Activated T-cell treated with anti-CD3 and anti-CD28 coated beads, Interleukin-2, amount 50 U/mL, for 4 hours (primary cell): ENCODE data around the gene BCL3. TPM values are rescaled to one million over a fixed set of nuclear protein-coding genes. Genes with fewer than 3 reads are reported as not detected.

Experiments used
- ATAC-seq, 2 donors: fragments of 200-7000 bp; cut with Tn5 transposase; one replicate each; pipeline ENCODE4 v1.10.0; 2021
- DNase-seq: peaks from one replicate; pipeline ENCODE4 v3.0.0-alpha.2; 2020
- H3K27me3 Mint-ChIP-seq: one replicate; pipeline ENCODE4 v1.8.0; 2021; ENCODE audit warnings: low read depth, mixed read lengths
- H3K36me3 Mint-ChIP-seq: one replicate; pipeline ENCODE4 v1.8.0; 2022; ENCODE audit warnings: mixed read lengths; ENCODE audit not compliant: insufficient read depth
- H3K4me1 Mint-ChIP-seq: one replicate; pipeline ENCODE4 v1.8.0; 2021; ENCODE audit warnings: low read depth, mixed read lengths
- H3K4me3 Mint-ChIP-seq: one replicate; pipeline ENCODE4 v1.8.0; 2021; ENCODE audit warnings: mild to moderate bottlenecking, moderate library complexity, mixed read lengths
- H3K9me3 Mint-ChIP-seq: one replicate; pipeline ENCODE4 v1.8.0; 2021; ENCODE audit warnings: mixed read lengths
- total RNA-seq, 3 donors: library from RNA; stranded (reverse); gene quantifications; one replicate each; pipeline ENCODE4 v1.2.1, GENCODE V29; 2021

BCL3 gene
- total RNA-seq, 3 donors from 2014 or later, result 27.9 to 35.3 (median 34.6) TPM

- H3K4me1 Mint-ChIP-seq, result peaks cover 19% of the 10 kb centered on the region
- DNase-seq (no peak), ATAC-seq (no peak)
- H3K9me3 Mint-ChIP-seq, result no peaks in the 10 kb centered on the region
- no peaks in the 10 kb centered on the region for H3K27me3 Mint-ChIP-seq
- no peak overlapping the region for H3K4me3 Mint-ChIP-seq
- H3K36me3 Mint-ChIP-seq, result no peaks in the 10 kb centered on the region
Measured at GRCh38 chr19:44795398-44795987, 47.0 kb downstream of the BCL3 start.

- Mint-ChIP-seq H3K27me3 (no peaks in the 10 kb centered on the region), H3K36me3 (no peaks in the 10 kb centered on the region), H3K9me3 (no peaks in the 10 kb centered on the region), H3K4me3 (no peak overlapping the region), H3K4me1 (peaks cover 19% of the 10 kb centered on the region)
- DNase-seq (no peak), ATAC-seq (no peak)
Measured at GRCh38 chr19:44796701-44797115, 48.2 kb downstream of the BCL3 start.

GRCh38 chr19:44799627-44800346 is 51.3 kb downstream of the BCL3 start:
- H3K27me3 Mint-ChIP-seq, result no peaks in the 10 kb centered on the region
- DNase-seq (no peak), ATAC-seq (no peak)
- H3K36me3 Mint-ChIP-seq, result no peaks in the 10 kb centered on the region
- no peaks in the 10 kb centered on the region for H3K9me3 Mint-ChIP-seq
- H3K4me3 Mint-ChIP-seq, result no peak overlapping the region
- H3K4me1 Mint-ChIP-seq, result peaks cover 19% of the 10 kb centered on the region

- ATAC-seq, result peak; percentile 92 to 93
- DNase-seq, result peak; percentile 78
- Mint-ChIP-seq H3K4me1 (peaks cover 19% of the 10 kb centered on the region), H3K4me3 (no peak overlapping the region), H3K9me3 (no peaks in the 10 kb centered on the region), H3K27me3 (no peaks in the 10 kb centered on the region), H3K36me3 (no peaks in the 10 kb centered on the region)
Measured at GRCh38 chr19:44800461-44800860, 52.0 kb downstream of the BCL3 start.

- Mint-ChIP-seq H3K4me1 (peaks cover 1% of the 10 kb centered on the region), H3K36me3 (no peaks in the 10 kb centered on the region), H3K9me3 (no peaks in the 10 kb centered on the region), H3K4me3 (no peak overlapping the region), H3K27me3 (peaks cover 8% of the 10 kb centered on the region)
- ATAC-seq (no peak), DNase-seq (no peak)
Measured at GRCh38 chr19:44803442-44804428, 55.2 kb downstream of the BCL3 start.

GRCh38 chr19:44806291-44806690 is 57.8 kb downstream of the BCL3 start:
- no peak overlapping the region for H3K4me3 Mint-ChIP-seq
- no peak for DNase-seq
- no peaks in the 10 kb centered on the region for H3K9me3 Mint-ChIP-seq
- peaks cover 26% of the 10 kb centered on the region for H3K27me3 Mint-ChIP-seq
- H3K4me1 Mint-ChIP-seq, result peaks cover 3% of the 10 kb centered on the region
- no peaks in the 10 kb centered on the region for H3K36me3 Mint-ChIP-seq
- no peak for ATAC-seq

- Mint-ChIP-seq H3K27me3 (peaks cover 30% of the 10 kb centered on the region), H3K9me3 (no peaks in the 10 kb centered on the region), H3K36me3 (no peaks in the 10 kb centered on the region), H3K4me3 (no peak overlapping the region), H3K4me1 (peaks cover 3% of the 10 kb centered on the region)
- ATAC-seq, result peak in 1 of 2 donors; percentile 34
- no peak for DNase-seq
Measured at GRCh38 chr19:44807162-44807561, 58.7 kb downstream of the BCL3 start.

GRCh38 chr19:44807652-44808462 is 59.3 kb downstream of the BCL3 start:
- DNase-seq (no peak), ATAC-seq (no peak)
- Mint-ChIP-seq H3K4me3 (no peak overlapping the region), H3K36me3 (no peaks in the 10 kb centered on the region), H3K27me3 (peaks cover 30% of the 10 kb centered on the region), H3K4me1 (peaks cover 3% of the 10 kb centered on the region), H3K9me3 (no peaks in the 10 kb centered on the region)

GRCh38 chr19:44808463-44809371 is 60.2 kb downstream of the BCL3 start, which contains the start of gene BCAM:
TSS of gene BCAM (plus strand) at chr19:44809103. CDS start at chr19:44809125, 22 bp downstream.
- peak; percentile 58 to 61 for ATAC-seq
- H3K9me3 Mint-ChIP-seq, result no peaks in the 10 kb centered on the region
- peaks cover 32% of the 10 kb centered on the region for H3K27me3 Mint-ChIP-seq
- H3K4me1 Mint-ChIP-seq, result peaks cover 3% of the 10 kb centered on the region
- no peak within 1 kb of the TSS for H3K4me3 Mint-ChIP-seq
- H3K36me3 Mint-ChIP-seq, result no peaks in the 10 kb centered on the region
- no peak for DNase-seq

Other genes with a start within 250 kb of the BCL3 start
- 1 to 10 TPM; 6.5 to 9.3 (median 7.4) TPM for gene ZNF180, start 248.2 kb upstream of the BCL3 start, total RNA-seq
- gene CEACAM20, start 219.0 kb upstream of the BCL3 start, total RNA-seq, result not detected
- gene IGSF23, start 135.1 kb upstream of the BCL3 start, total RNA-seq, result not detected
- gene PVR, start 104.8 kb upstream of the BCL3 start, total RNA-seq, result 10 to 100 TPM in 1 of 3 donors, 1 to 10 TPM in 2; 8.5 to 13.9 (median 9.9) TPM
- under 1 TPM; 0.33 to 0.86 (median 0.74) TPM for gene CEACAM19, start 77.2 kb upstream of the BCL3 start, total RNA-seq
- not detected for gene CEACAM16, start 49.6 kb upstream of the BCL3 start, total RNA-seq
- gene CBLC, start 29.2 kb downstream of the BCL3 start, total RNA-seq, result under 1 TPM in 1 of 3 donors, not detected in 2; 0.23 TPM
- under 1 TPM; 0.33 to 0.40 (median 0.33) TPM for gene BCAM, start 60.4 kb downstream of the BCL3 start, total RNA-seq
- gene NECTIN2, start 97.6 kb downstream of the BCL3 start, total RNA-seq, result 1 to 10 TPM in 2 of 3 donors, under 1 TPM in 1; 0.66 to 1.4 (median 1.3) TPM
- gene TOMM40, start 142.5 kb downstream of the BCL3 start, total RNA-seq, result 100 to 1,000 TPM; 427 to 536 (median 461) TPM
- 1 to 10 TPM; 4.3 to 5.0 (median 4.9) TPM for gene APOE, start 157.1 kb downstream of the BCL3 start, total RNA-seq
- 1 to 10 TPM; 1.3 to 4.8 (median 4.2) TPM for gene APOC1, start 165.9 kb downstream of the BCL3 start, total RNA-seq
- not detected for gene APOC4, start 193.5 kb downstream of the BCL3 start, total RNA-seq
- gene APOC2, start 197.3 kb downstream of the BCL3 start, total RNA-seq, result not detected
- gene CLPTM1, start 206.7 kb downstream of the BCL3 start, total RNA-seq, result 100 to 1,000 TPM; 103 to 117 (median 112) TPM